GM20431 (cell line): ENCODE measurements around the gene NRXN3.

Source experiments
- in situ Hi-C: fragments of 300-500 bp; cut with MseI, MboI; formaldehyde crosslinking; loops from one replicate; pipeline ENCODE4 v1.15.0; 2020; ENCODE audit warnings: low sequenced_read_pairs; ENCODE audit not compliant: unreplicated experiment

The NRXN3 gene

DNA sequence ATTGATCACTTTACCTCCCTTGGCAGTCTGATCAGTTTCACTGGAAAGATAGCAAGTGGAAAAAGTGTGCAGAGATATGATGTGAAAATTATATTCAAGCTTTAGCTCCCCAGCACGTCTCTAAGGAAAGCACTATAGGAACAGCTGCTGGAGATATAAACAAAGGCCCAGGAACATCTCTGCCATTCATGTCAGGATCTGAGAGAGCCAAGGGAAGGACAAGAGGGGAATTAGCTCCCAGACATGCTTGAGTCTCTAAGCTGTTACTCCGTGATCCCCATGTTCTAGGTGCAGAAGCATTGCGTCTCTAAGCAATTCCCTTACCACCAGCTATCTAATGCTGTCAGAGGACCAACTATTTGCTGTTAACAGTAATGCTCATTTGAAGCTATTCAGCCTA is 1341.0 kb downstream of the NRXN3 start:
- in situ Hi-C loops, result no loop called here

DNA sequence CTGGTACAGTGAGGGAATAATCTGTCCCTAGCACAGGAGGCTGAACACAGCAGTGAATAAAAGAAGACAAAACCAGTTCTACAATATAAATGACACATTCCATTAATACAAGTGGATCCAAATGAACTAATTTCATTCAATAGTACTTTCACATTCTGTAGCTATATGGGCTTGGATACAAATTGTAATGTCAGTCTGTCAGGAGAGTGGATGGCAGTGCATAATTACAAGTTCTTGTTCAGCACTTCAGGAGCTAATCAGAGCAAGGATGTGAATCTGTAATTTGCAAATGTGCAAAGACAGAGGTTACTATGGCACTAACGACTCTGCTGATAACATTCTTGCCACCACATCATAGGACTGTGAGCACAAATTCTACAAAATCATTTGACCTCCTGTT is 1343.3 kb downstream of the NRXN3 start:
- in situ Hi-C loops, result no loop called here

DNA sequence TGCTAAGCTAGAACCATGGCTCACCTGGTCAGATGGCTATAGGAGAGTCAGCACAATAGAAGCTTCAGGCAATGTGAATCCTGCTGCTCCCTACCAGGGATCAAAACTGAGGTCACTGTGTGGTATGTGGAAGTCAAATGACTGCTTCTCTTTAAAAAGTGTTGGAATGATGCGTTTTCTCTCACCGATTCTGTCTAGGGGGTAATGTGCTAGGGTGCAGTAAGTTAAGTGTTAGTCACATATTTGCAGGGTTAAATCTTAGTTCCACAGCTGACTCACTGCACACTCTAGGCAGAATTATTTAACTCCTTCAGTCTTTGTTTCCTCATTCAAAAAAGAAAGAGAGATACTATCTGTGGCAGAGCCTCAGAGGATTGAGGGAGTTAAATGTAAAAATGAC is 1344.5 kb downstream of the NRXN3 start:
- in situ Hi-C loops, result no loop called here

DNA sequence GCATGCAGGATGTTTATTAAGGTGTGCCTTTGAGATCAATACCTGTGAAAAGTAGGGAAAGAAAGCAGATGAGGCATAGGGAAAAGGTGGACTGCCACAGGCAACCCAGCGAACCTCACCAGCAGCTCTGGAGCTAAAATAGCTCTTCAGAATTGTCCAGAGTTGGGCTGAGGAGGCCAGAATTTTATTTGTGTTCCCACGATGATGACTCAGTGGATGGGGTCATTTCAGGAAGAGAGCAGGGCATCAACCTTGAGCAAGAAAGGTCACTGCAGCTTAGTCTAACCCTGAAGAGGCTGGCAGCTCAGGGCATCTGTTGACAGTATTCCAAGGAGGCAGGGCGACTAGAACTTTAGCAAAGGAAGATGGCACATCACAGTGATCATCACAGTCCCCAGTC is 1345.0 kb downstream of the NRXN3 start:
- in situ Hi-C loops, result no loop called here

DNA sequence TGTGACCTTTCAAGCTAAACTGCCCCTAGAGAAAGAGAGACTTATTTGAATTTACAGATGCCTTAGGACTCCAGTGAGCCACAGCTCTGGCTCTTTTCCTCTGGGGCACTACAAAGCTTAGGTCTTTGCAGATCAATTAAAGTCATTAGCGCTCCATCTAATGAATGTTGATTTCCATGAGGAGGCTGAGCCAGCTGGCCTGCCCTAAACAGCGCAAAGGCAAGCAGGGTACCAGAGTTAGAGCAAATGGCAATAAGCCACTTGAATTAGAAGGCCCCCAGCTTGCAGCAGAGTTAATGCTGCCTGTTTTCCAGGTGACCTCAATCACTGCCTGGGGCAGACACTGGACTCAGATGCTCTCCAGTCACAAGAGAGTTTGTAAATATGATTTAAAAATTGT is 1345.8 kb downstream of the NRXN3 start:
- in situ Hi-C loops, result no loop called here

DNA sequence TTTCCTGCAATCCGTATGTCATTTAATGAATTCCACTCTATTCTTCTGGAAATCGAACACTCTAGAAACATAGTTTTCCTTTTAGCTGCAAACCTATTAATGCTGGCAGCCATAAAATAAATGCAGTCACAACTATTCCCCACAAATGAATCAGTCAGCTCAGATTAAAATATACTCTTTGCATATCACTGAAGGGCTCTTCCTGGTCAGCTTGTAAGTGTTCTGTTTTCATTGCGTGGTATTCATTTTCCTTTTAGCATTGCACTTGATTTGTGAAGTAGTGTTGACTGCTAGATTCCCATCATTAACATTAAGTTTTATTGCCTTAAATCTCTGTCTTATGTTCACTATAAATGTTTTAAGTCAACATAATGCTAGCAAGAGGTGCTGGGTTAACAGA is 1355.2 kb downstream of the NRXN3 start:
- in situ Hi-C loops, result no loop called here

DNA sequence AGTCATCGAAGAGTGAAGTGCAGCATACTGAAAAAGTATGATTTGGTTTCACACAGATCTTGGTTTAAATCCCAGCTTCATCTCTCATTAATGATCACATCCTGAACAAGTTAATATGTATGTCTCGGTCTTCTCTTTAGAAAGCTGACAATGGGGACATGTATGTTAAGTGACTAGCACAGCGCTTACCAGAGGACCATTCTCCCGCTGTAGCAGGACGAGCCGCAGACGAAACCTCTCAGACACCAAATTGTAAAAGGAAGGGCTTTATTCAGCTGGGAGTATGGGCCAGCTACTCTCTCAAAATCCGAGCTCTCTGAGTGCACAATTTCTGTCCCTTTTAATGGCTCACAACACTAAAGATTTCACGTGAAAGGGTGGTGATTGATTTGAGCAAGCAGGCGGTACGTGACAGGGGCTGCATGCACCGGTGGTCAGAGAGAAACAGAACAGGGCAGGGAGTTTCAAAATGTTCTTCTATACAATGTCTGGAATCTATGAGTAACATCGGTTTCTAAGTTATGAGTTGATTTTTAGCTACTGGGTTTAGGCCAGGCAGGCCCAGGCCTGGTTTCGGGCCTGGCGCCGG is 1358.7 kb downstream of the NRXN3 start:
- in situ Hi-C loops, result no loop called here

DNA sequence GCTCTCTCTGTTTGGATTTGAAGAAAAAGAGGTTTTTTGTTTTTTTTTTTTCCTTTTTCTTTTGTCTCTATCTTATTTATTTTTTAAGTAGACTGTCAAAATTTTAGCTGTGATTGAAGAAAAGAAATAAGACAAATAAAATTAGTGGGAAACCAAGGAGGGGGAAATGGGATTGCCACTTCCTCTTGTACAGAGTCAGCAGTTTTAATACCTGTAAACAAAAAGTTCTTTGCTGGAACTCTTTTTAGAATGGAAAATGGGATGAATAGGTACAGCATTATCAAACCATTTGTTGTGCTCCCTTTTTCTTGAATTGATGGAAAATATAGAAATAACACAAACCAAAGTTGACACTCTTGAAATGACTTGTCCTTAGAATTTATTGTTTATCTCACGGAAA is 1360.4 kb downstream of the NRXN3 start:
- in situ Hi-C loops, result no loop called here

DNA sequence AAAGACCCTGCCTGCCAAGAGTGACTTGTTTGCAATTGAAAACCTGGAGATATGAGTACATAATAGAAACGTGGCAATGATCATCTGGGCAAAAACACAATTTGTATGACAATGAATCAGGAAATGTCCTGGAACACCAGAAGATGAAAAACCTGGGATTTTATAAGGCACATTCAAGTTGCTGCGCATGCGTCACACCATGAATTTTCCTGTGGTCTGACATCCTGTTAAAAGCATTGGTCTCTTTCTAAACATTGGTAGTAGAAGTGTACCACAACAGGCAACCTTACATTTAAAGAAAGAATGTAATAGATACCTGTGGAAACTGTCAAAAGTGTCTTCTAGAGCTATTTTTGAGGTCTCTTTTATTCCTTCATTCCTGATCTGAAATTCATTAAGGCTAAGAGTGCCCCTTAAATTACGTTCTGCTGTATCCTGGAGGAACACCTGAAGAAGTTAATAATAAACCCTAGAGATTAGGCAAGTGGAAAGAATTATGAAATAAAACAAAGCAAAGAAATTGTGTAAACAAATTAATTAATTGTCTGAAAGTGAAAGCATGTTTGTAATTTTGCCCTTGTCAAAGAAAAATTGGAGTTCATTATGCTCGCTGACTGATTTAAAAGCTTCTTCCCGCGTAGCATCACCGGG is 1364.7 kb downstream of the NRXN3 start:
- in situ Hi-C loops, result no loop called here

DNA sequence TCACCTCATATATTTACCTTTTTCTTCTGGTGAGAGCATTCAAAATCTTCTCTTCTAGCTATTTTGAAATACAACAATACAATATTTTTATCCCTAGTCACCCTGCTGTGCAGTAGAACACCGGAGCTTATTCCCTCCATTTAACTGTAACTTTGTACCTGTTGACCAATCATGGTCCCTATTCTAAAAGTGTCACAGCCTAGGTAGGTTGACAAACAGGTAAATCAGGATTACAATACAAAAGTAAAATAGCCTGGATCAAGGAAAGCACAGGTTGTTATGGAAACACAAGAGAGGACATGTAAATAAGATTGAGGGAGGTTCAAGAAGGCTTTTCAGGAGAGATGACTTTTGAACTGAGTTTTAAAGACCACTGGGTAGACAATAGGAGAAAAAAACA is 1370.2 kb downstream of the NRXN3 start:
- in situ Hi-C loops, result no loop called here

DNA sequence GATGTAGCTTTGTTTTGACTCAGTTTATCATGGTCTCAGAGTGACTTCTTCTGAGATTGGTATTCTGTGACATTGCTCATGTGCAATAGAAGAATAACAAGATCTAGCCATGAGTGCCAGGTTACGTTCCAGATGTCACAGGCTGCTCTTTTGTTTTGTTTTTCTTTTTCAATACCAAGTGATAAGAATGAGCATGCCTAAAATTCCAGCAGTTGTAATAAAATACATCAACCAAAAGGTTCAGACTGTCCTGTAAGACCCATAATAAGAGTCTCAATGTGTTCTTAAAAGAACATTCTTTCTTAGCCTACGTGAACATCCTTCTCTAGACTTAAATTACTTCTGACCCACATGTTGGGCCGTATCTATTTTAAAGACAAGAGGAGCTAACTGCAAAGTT is 1371.9 kb downstream of the NRXN3 start:
- in situ Hi-C loops, result no loop called here

DNA sequence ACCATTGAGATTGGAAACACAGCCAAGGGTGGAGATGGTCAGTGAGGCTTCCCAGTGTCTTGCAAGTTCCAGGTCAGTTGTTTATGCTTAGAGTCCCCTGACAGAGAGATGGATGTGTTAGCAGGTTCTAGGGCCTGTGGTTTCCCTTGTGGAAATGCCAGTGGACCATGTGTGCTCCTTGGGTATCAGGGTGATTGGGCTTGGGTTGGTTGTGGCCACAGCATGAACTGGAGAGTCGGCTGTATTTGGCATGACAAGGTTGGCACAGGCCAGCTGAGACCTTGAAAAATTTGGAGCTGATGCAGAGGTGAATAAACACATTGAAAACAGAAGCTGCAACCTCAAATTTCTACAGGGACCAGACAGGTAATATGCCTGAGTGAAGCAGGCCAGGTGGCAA is 1373.2 kb downstream of the NRXN3 start:
- in situ Hi-C loops, result no loop called here

DNA sequence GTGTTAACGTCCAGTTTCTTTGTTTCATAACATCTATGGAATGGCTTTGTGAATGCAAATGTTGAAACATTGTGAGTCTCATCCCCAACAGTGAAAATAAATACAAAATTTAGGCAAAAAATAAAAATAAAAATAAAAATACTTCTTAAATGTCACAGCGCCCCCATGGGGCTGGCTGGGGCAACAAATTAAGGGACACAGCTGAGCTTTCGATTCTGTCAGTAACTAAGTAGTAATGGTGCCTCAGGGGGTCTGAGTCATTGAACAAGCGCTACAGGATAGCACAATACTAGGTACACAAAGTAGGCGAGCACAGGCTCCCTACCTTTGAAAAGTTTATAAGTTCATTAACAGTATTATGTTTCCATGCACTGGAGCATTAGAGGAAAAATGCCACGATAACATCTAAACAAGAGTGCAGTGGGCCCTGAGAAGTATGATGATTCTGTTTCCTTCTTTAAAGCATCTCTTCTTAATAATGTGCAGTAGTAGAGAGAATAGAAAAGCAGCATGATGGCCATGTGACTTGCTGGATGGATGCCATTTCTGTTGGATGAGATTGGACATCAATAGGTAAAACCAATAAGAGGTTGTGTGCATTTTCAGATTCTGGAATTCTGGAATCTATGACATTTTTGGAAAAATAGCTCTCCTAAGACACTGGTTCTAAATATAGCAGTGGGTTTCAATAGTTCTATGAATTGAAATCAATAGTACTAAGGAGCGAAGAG is 1374.0 kb downstream of the NRXN3 start:
- in situ Hi-C loops, result no loop called here

DNA sequence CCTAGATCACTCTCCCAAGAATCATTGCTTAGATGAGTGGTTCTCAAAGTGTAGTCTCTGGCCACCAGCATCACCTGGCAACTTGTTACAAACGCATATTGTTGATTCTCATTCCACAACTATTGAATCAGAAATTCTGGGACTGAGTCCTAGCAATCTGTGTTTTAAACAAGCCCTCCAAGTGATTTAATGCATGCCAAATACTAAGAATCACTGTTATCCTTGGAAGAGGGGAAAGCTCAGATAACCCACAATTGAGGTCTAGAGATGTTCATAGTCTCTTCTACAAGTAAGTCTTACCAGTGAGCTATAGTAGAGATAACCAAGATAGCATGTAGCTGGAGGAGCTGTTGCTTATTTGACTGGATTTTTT is 1374.5 kb downstream of the NRXN3 start:
- in situ Hi-C loops, result no loop called here

DNA sequence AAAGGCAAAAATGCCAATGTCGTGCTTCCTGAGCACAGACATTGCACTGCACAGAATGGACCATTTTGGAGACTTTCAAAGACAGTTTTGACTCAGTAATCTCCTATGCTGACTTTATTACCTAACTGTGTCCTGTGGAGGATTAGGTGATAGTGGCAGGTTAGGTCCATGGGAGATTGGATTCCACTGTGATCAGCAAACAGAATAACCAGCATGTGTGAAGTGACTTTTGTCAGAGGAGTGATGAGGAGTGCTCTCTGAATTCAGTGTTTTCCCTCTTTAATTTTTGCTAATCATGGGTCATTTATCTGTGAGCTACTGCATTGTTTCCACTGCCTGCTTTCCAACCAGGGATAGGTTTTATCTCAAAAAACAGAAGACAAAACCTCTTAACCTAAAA is 1378.7 kb downstream of the NRXN3 start:
- in situ Hi-C loops, result no loop called here

DNA sequence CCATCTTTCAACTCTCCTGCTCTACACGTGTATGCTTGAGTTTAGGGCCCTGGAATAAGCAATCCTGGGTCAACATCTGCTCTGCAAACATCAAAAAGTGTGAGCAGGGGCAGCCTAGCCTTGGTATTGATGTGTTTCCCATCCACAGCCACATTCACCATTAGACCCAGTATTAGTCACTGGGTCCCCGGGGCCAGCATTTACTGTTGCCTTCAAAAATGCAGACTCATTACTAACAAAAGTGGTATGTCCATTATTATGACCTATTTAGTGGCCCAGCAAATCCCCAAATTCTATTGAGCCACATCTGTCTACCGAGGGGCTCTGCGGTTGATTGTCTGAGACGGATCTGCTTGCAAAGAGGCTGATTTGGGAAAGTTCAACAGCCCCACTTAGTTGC is 1379.3 kb downstream of the NRXN3 start:
- in situ Hi-C loops, result no loop called here

DNA sequence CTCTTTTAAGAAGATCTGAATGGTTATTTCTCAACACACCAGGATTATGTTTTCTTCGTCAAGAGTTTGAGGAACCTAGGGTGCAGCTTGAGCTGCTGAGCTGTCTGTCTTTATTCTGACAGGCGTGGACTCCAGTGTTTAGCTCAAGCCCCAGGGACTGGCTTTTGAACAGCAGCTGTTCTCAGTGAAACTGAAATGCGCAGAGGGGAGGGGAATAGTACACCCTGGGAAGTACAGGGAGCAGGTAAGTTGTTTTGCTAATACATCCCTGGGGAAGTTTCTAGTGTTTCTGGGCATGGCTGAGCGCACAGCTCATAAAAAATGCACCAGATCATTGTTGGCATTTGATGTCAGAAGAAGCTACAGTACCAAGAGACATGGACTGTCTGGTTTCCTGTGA is 1381.3 kb downstream of the NRXN3 start:
- in situ Hi-C loops, result no loop called here

DNA sequence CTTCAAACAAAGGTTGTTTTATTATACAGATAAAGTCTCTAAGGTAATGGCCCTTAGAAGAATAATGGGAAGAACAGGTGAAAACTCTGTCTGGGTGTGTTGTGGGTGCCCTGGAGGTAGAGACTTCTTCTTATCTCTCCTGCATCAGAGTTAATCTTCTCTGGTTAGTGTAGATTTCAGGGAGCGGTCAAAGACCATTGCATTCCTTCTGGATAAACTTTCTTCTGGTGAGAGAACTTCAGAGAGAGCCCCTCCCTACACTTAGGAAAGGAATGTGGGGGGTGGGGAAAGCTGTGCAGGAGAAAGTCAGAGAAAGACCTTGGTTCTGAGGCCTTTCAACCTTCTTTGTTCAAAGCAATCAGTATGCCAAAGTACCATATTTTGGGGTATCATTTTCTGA is 1382.6 kb downstream of the NRXN3 start:
- in situ Hi-C loops, result no loop called here

DNA sequence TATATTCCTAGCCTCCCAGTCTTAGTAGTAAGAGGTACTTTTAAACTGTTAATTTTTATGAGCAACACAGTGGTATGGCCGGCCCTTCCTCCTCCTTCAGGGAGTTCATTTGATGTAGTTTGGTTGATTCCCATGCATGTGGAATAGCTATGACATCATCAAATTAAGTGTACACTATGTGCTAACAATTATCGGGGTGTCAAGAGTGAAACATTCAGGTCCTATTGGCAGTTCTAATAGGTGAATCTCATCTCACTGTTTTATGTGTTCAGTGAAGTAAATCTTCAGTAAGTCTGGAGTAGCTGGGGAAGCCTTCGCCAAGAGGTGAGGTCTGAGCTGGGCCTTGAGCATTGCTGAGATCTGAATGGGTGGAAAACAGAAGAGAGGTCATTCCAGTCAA is 1384.6 kb downstream of the NRXN3 start:
- in situ Hi-C loops, result no loop called here

DNA sequence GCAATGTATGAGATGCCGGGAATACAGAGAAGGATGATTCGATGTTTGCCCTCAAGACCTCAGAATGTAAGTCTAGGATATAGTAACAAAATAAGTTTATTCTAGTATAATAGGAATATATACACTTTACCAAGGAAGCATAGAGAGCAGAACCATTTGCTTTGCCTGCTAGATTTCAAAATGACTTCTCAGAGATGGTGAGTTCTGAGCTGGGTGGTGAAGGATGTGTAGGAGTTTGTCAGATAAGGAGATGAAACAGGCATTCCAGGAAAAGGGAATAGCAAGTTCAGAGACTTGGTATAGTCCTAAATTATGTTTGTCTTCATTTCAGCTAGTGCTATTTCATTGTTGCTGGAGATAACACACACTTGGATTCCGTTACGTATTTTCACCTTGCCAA is 1385.3 kb downstream of the NRXN3 start:
- in situ Hi-C loops, result no loop called here

DNA sequence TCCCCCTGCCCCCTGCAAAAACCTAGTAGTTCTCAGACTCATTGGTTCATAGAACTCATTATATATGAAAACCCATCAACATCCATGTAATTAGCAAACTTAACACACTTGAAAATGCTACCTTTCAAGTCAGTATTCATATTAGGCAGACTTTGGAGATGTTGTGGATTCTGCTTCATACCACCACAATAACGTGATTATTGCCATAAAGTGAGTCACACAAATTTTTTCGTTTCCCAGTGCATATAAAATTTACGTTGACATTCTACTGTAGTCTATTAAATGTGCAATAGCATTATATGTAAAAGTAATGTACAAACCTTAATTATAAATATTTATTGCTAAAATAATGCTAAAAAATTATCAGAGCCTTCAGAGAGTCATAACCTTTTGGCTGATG is 1387.1 kb downstream of the NRXN3 start:
- in situ Hi-C loops, result no loop called here

DNA sequence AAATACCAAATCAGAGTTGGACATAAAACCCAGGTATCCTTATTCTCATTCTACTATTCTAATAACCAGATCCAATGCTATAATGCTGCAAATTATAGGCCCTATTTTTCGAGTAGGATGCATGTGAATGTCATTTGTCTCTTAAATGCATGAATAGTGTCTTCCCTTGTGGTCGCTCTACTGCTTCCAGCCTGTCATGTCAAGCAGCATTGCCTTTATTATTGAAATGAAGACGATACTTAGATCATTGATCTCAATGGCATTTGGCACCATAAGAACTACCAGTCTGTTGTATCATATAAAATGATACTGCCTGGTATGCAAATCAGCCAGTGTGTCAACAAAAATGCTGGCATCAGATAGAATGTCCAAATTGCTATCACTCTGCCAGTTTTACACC is 1392.0 kb downstream of the NRXN3 start:
- in situ Hi-C loops, result no loop called here
